HEK293 (cell line): ENCODE results near the gene APC2.

ENCODE experiments used
- FEZF1 ChIP-seq: fragments of 450-650 bp; formaldehyde crosslinking; IDR thresholded peaks from 2 replicates; pipeline ENCODE4 v1.5.1; 2016; ENCODE audit warnings: missing biosample characterization, missing genetic modification characterization
- ZNF174 ChIP-seq: fragments of 450-650 bp; formaldehyde crosslinking; IDR thresholded peaks from 2 replicates; pipeline ENCODE4 v1.5.0; 2017; ENCODE audit warnings: missing biosample characterization, mild to moderate bottlenecking, missing genetic modification characterization
- TF ChIP-seq, protein P1 (sequence below): fragments of 450-650 bp; formaldehyde crosslinking; IDR thresholded peaks from 2 replicates; pipeline ENCODE4 v1.5.1; 2016; ENCODE audit warnings: missing biosample characterization, missing genetic modification characterization

DNA sequence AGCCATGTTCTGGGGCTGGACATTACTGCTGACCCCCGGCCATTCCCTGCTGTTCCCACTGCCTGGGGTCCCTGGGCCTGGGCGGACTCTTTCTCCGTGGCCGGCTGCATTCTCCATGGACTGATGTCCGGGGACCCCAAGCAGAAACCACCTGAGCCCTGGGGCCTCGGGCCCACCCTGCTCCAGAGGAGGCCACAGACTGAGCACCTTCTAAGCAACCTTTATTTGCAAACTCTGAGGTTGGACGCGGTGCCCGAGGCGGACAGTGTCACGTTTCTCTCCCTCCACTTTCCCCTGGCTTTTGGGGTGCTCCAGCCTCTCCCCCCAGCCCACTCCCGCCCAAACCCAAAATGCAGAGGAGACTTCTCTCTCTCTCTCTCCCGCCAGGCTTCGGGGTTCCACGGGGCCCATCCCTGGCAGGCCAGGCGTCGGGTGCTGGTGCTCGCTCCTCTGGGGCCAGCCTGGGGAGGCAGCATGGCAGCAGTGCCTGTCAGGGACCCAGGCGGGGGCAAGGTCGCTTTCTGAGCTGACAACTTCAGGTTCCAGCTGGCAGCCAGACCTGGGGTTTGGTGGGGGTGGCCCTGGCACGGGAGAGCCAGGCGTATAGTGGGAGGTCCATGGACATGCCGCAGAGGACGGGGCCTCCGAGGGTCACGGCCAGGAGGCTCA is 31.4 kb downstream of the APC2 start:
- TF ChIP-seq FEZF1 (no peak), ZNF174 (tag by site-specific recombination) (no peak)
- TF ChIP-seq, protein P1, sequence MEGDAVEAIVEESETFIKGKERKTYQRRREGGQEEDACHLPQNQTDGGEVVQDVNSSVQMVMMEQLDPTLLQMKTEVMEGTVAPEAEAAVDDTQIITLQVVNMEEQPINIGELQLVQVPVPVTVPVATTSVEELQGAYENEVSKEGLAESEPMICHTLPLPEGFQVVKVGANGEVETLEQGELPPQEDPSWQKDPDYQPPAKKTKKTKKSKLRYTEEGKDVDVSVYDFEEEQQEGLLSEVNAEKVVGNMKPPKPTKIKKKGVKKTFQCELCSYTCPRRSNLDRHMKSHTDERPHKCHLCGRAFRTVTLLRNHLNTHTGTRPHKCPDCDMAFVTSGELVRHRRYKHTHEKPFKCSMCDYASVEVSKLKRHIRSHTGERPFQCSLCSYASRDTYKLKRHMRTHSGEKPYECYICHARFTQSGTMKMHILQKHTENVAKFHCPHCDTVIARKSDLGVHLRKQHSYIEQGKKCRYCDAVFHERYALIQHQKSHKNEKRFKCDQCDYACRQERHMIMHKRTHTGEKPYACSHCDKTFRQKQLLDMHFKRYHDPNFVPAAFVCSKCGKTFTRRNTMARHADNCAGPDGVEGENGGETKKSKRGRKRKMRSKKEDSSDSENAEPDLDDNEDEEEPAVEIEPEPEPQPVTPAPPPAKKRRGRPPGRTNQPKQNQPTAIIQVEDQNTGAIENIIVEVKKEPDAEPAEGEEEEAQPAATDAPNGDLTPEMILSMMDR (tag by site-specific recombination), result no peak
